Spinal cord (tissue), 10 donors: Measurements from ENCODE around the gene NRN1. TPM values are rescaled to one million over a fixed set of nuclear protein-coding genes. Genes with fewer than 3 reads are reported as not detected.
A peak's percentile ranks its signal among the peaks of the same experiment; 100 is the strongest.

Experiments
- DNase-seq, 6 donors: peaks; one replicate each; pipeline versions ENCODE4 v3.0.0 to v3.0.0-alpha.2; 2013 to 2015; ENCODE audit warnings: low spot score in 6 of 6, low read depth in 4 of 6
- H3K27ac ChIP-seq: one replicate; pipeline ENCODE4 v1.5.1; 2013; ENCODE audit warnings: low read depth, low read length, control low read depth
- H3K27me3 ChIP-seq: one replicate; pipeline ENCODE4 v1.6.1; 2013; ENCODE audit warnings: low read length; ENCODE audit not compliant: control insufficient read depth, insufficient read depth
- H3K36me3 ChIP-seq: one replicate; pipeline ENCODE4 v1.6.1; 2013; ENCODE audit warnings: low read length; ENCODE audit not compliant: control insufficient read depth, insufficient read depth
- H3K4me1 ChIP-seq: one replicate; pipeline ENCODE4 v1.6.1; 2013; ENCODE audit warnings: low read length; ENCODE audit not compliant: control insufficient read depth, insufficient read depth
- H3K4me3 ChIP-seq: one replicate; pipeline ENCODE4 v1.5.1; 2013; ENCODE audit warnings: low read depth, low read length, control low read depth
- H3K9me3 ChIP-seq: one replicate; pipeline ENCODE4 v1.6.1; 2013; ENCODE audit warnings: low read length; ENCODE audit not compliant: control insufficient read depth, insufficient read depth
- WGBS: methylation state at CpG from one replicate; pipeline ENCODE4 v1.1.5; 2013; ENCODE audit warnings: missing lambda C conversion rate; ENCODE audit not compliant: insufficient coverage; 5-methylcytosine and 5-hydroxymethylcytosine counted together
- polyA plus RNA-seq, 2 donors: library from polyadenylated mRNA; unstranded; fragments of 120-200 nt; gene quantifications; one replicate each; pipeline ENCODE4 v1.2.1, GENCODE V29; 2013; ENCODE audit not compliant: insufficient read length in 2 of 2
- total RNA-seq, 2 donors: library from RNA; depleted of rRNA in 1 of 2; stranded (reverse); fragments of 120-200 nt in 1 of 2; fragments of >200 nt in 1 of 2; gene quantifications; one replicate each; pipeline versions ENCODE4 v1.2.3 to v1.2.4, GENCODE V29; 2013 to 2014
- donor health status: healthy.

Gene NRN1
- total and polyA plus RNA-seq, 4 donors: 27.4 to 100 (median 71.0) TPM

- Histone ChIP-seq H3K4me1 (peaks cover 48% of the 10 kb centered on the region), H3K27me3 (peaks cover 83% of the 10 kb centered on the region), H3K9me3 (no peaks in the 10 kb centered on the region), H3K4me3 (peak overlapping the region; percentile 45), H3K36me3 (peaks cover 8% of the 10 kb centered on the region), H3K27ac (no peak overlapping the region)
- 1% methylated on average over 25 of the region's 41 CpGs for WGBS
- peak in 3 of 6 donors; percentile 52 to 93 (median 91) for DNase-seq
Measured at GRCh38 chr6:5995949-5996713, 10.6 kb downstream of the NRN1 start.

- DNase-seq: no peak
- H3K27ac ChIP-seq: no peak overlapping the region
- H3K4me1 ChIP-seq: peaks cover 48% of the 10 kb centered on the region
- no peak overlapping the region for H3K4me3 ChIP-seq
- no peaks in the 10 kb centered on the region for H3K9me3 ChIP-seq
- 12% methylated on average over 4 of the region's 10 CpGs for WGBS
- H3K27me3 ChIP-seq: peaks cover 78% of the 10 kb centered on the region
- peaks cover 8% of the 10 kb centered on the region for H3K36me3 ChIP-seq
Measured at GRCh38 chr6:5995658-5995948, 11.1 kb downstream of the NRN1 start.

GRCh38 chr6:5994999-5995657, 11.6 kb downstream of the NRN1 start:
- H3K4me3 ChIP-seq: no peak overlapping the region
- peaks cover 48% of the 10 kb centered on the region for H3K4me1 ChIP-seq
- peaks cover 73% of the 10 kb centered on the region for H3K27me3 ChIP-seq
- no peak overlapping the region for H3K27ac ChIP-seq
- no peak for DNase-seq
- WGBS: 10% methylated on average over 21 of the region's 26 CpGs
- peaks cover 6% of the 10 kb centered on the region for H3K36me3 ChIP-seq
- no peaks in the 10 kb centered on the region for H3K9me3 ChIP-seq

- Histone ChIP-seq H3K36me3 (peaks cover 6% of the 10 kb centered on the region), H3K4me1 (peaks cover 43% of the 10 kb centered on the region), H3K27ac (no peak overlapping the region), H3K27me3 (peaks cover 66% of the 10 kb centered on the region), H3K9me3 (no peaks in the 10 kb centered on the region), H3K4me3 (no peak overlapping the region)
- DNase-seq: no peak
- 16% methylated on average over 23 of the region's 38 CpGs for WGBS
Measured at GRCh38 chr6:5994234-5994998, 12.3 kb downstream of the NRN1 start.

- peaks cover 49% of the 10 kb centered on the region for H3K27me3 ChIP-seq
- DNase-seq: peak in 2 of 6 donors; percentile 16 to 71
- 36% methylated on average over 8 of the region's 10 CpGs for WGBS
Measured at GRCh38 chr6:5992551-5993225, 14.0 kb downstream of the NRN1 start.

GRCh38 chr6:5990786-5991185, 15.9 kb downstream of the NRN1 start:
- DNase-seq: no peak
- Histone ChIP-seq H3K4me3 (no peak overlapping the region), H3K9me3 (no peaks in the 10 kb centered on the region), H3K4me1 (peaks cover 15% of the 10 kb centered on the region), H3K27ac (no peak overlapping the region), H3K27me3 (peaks cover 30% of the 10 kb centered on the region), H3K36me3 (no peaks in the 10 kb centered on the region)
- WGBS: no CpG with 5 or more reads among the region's 4 CpGs

More at GRCh38 chr6:5992551-5993225, 14.0 kb downstream of the NRN1 start:
- H3K4me1 ChIP-seq: peaks cover 34% of the 10 kb centered on the region
- H3K9me3 ChIP-seq: no peaks in the 10 kb centered on the region
- no peak overlapping the region for H3K27ac ChIP-seq
- H3K36me3 ChIP-seq: no peaks in the 10 kb centered on the region
- H3K4me3 ChIP-seq: no peak overlapping the region

- no peaks in the 10 kb centered on the region for H3K9me3 ChIP-seq
- H3K27me3 ChIP-seq: peaks cover 14% of the 10 kb centered on the region
- 97% methylated on average over 4 of the region's 5 CpGs for WGBS
Measured at GRCh38 chr6:5989141-5989723, 17.5 kb downstream of the NRN1 start.

GRCh38 chr6:5986861-5987260, 19.9 kb downstream of the NRN1 start:
- no peak overlapping the region for H3K4me3 ChIP-seq
- H3K36me3 ChIP-seq: no peaks in the 10 kb centered on the region
- H3K27me3 ChIP-seq: no peaks in the 10 kb centered on the region
- no peak for DNase-seq
- no peak overlapping the region for H3K27ac ChIP-seq
- H3K4me1 ChIP-seq: no peaks in the 10 kb centered on the region
- no peaks in the 10 kb centered on the region for H3K9me3 ChIP-seq
- whole genome bisulfite sequencing: 91% methylated on average over 1 of the region's 2 CpGs

More at GRCh38 chr6:5989141-5989723, 17.5 kb downstream of the NRN1 start:
- Histone ChIP-seq H3K4me1 (peaks cover 2% of the 10 kb centered on the region), H3K4me3 (no peak overlapping the region), H3K27ac (no peak overlapping the region), H3K36me3 (no peaks in the 10 kb centered on the region)
- DNase-seq: peak in 1 of 6 donors; percentile 16
